PFSK-1 (cell line): ENCODE data around the gene VPS37C.

Experiments
- FOXP2 ChIP-seq: optimal IDR thresholded peaks from 2 replicates; pipeline ENCODE3; 2011; ENCODE audit warnings: borderline replicate concordance, control low read depth, inconsistent platforms; ENCODE audit not compliant: insufficient read depth; ENCODE audit errors: extremely low read length, extremely low read depth
- POLR2AphosphoS5 ChIP-seq: IDR thresholded peaks from 2 replicates; pipeline ENCODE4 v1.6.1; 2012; ENCODE audit warnings: low read depth, mild to moderate bottlenecking, control low read depth, low read length, moderate library complexity
- SIN3A ChIP-seq: IDR thresholded peaks from 2 replicates; pipeline ENCODE4 v1.6.1; 2012; ENCODE audit warnings: mild to moderate bottlenecking, low read length, moderate library complexity, borderline replicate concordance; ENCODE audit not compliant: insufficient read depth
- TF ChIP-seq, protein P1 (sequence below), 2 experiments: IDR thresholded peaks; 2 replicates each; pipeline versions ENCODE4 v1.6.1 to v1.8.0; 2011 to 2012; ENCODE audit warnings: low read depth in 2 of 2, low read length in 2 of 2, control low read depth in 1 of 2, inconsistent platforms in 1 of 2, mild to moderate bottlenecking in 1 of 2, moderate library complexity in 1 of 2; ENCODE audit not compliant: insufficient read depth in 1 of 2

DNA sequence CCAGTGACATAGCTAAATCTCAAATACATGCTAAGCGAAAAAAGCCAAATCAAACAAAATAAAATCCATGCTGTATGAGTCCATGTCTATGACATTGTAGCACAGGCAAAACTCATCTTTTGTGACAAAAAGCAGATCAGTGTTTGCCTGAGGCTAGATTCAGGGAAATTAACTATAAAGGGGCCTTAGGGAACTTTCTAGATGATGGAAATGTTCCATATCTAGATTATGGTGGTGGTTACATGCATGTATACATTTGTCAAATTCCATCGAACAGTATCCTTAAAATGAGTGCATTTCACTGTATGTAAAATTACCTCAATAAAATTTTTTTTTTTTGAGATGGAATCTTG, 44.1 kb downstream of the VPS37C start:
- TF ChIP-seq POLR2AphosphoS5 (no peak), SIN3A (no peak), FOXP2 (no peak)
- TF ChIP-seq, protein P1, sequence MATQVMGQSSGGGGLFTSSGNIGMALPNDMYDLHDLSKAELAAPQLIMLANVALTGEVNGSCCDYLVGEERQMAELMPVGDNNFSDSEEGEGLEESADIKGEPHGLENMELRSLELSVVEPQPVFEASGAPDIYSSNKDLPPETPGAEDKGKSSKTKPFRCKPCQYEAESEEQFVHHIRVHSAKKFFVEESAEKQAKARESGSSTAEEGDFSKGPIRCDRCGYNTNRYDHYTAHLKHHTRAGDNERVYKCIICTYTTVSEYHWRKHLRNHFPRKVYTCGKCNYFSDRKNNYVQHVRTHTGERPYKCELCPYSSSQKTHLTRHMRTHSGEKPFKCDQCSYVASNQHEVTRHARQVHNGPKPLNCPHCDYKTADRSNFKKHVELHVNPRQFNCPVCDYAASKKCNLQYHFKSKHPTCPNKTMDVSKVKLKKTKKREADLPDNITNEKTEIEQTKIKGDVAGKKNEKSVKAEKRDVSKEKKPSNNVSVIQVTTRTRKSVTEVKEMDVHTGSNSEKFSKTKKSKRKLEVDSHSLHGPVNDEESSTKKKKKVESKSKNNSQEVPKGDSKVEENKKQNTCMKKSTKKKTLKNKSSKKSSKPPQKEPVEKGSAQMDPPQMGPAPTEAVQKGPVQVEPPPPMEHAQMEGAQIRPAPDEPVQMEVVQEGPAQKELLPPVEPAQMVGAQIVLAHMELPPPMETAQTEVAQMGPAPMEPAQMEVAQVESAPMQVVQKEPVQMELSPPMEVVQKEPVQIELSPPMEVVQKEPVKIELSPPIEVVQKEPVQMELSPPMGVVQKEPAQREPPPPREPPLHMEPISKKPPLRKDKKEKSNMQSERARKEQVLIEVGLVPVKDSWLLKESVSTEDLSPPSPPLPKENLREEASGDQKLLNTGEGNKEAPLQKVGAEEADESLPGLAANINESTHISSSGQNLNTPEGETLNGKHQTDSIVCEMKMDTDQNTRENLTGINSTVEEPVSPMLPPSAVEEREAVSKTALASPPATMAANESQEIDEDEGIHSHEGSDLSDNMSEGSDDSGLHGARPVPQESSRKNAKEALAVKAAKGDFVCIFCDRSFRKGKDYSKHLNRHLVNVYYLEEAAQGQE (IDR thresholded peaks at IDR 0.05; ENCODE audit: insufficient read depth in 1 of 2, low read depth in 2 of 2, low read length in 2 of 2): no peak
